GM12878 (cell line): ENCODE results near the gene PSME3IP1. TPM values are rescaled to one million over a fixed set of nuclear protein-coding genes. Genes with fewer than 3 reads are reported as not detected.

Experiments
- ATAC-seq: fragments of 200-7000 bp; cut with Tn5 transposase; 3 replicates; pipeline ENCODE4 v1.9.1; 2020; ENCODE audit warnings: mild to moderate bottlenecking, moderate library complexity
- BruUV-seq: library from RNA; stranded (reverse); fragments of 400-500 nt; replicated peaks from 2 replicates; lab custom pipeline; 2021; lab: Mats Ljungman, UMichigan
- CTCF ChIA-PET: fragments of 300-600 bp; sonication (Branson Sonifier 250); formaldehyde crosslinking; extraction: SDS; loops from one replicate; lab custom pipeline; 2021; ENCODE audit warnings: inconsistent platforms; lab: Yijun Ruan, JAX
- POLR2A ChIA-PET: fragments of 350-600 bp; formaldehyde crosslinking; extraction: SDS; loops from one replicate; lab custom pipeline; 2021; ENCODE audit warnings: inconsistent platforms; lab: Charles Lee
- RAD21 ChIA-PET: fragments of 300-600 bp; sonication (Branson Sonifier 250); formaldehyde crosslinking; loops from one replicate; lab custom pipeline; 2023; ENCODE audit warnings: antibody characterized with exemption; ENCODE audit not compliant: unreplicated experiment; lab: Charles Lee
- SMC1A ChIA-PET: fragments of 300-600 bp; sonication (Branson Sonifier 250); formaldehyde crosslinking; loops from one replicate; lab custom pipeline; 2023; ENCODE audit not compliant: unreplicated experiment, uncharacterized antibody; lab: Charles Lee
- DNase-seq: peaks from one replicate; pipeline ENCODE4 v3.0.0-alpha.2; 2011; ENCODE audit warnings: low read depth, low spot score
- FAIRE-seq: peaks from 3 replicates; lab custom pipeline; 2011; peaks lifted over from hg19 to GRCh38; lab: Jason Lieb, UNC
- H2AFZ ChIP-seq: 2 replicates; pipeline ENCODE4 v1.6.0; 2011; ENCODE audit warnings: low read depth, low read length, control low read depth; ENCODE audit not compliant: control insufficient read depth
- H3K27ac ChIP-seq: 2 replicates; pipeline ENCODE4 v1.5.1; 2011; ENCODE audit warnings: control low read depth; ENCODE audit not compliant: control insufficient read depth, insufficient read depth
- H3K27me3 ChIP-seq, 2 experiments: replicated peaks in 1 of 2; 2 replicates each; pipeline versions ENCODE4 v1.6.0 to v1.6.1; 2011; ENCODE audit warnings: low read length in 1 of 2; ENCODE audit not compliant: control insufficient read depth in 2 of 2, insufficient read depth in 2 of 2
- H3K36me3 ChIP-seq, 2 experiments: 2 replicates each; pipeline ENCODE4 v1.5.1; 2011; ENCODE audit warnings: low read length in 1 of 2; ENCODE audit not compliant: control insufficient read depth in 2 of 2, insufficient read depth in 2 of 2
- H3K4me1 ChIP-seq: 2 replicates; pipeline ENCODE4 v1.6.1; 2011; ENCODE audit warnings: mild to moderate bottlenecking, low read length, moderate library complexity, mixed read lengths; ENCODE audit not compliant: control insufficient read depth, insufficient read depth
- H3K4me2 ChIP-seq: 2 replicates; pipeline ENCODE4 v1.6.0; 2011; ENCODE audit warnings: control low read depth; ENCODE audit not compliant: control insufficient read depth, insufficient read depth
- H3K4me3 ChIP-seq: fragments of 200-600 bp; sonication (generic); 2 replicates; pipeline ENCODE4 v1.5.1; 2016
- H3K79me2 ChIP-seq: 2 replicates; pipeline ENCODE4 v1.6.0; 2011; ENCODE audit warnings: low read length; ENCODE audit not compliant: control insufficient read depth, insufficient read depth
- H3K9ac ChIP-seq: 2 replicates; pipeline ENCODE4 v1.8.0; 2011; ENCODE audit warnings: low read length, control low read depth, mixed read lengths; ENCODE audit not compliant: control insufficient read depth, insufficient read depth
- H3K9me3 ChIP-seq: replicated peaks from 3 replicates; pipeline ENCODE4 v1.5.1; 2011; ENCODE audit warnings: mild to moderate bottlenecking, low read length; ENCODE audit not compliant: control insufficient read depth, insufficient read depth
- H4K20me1 ChIP-seq: 2 replicates; pipeline ENCODE4 v1.6.0; 2011; ENCODE audit not compliant: control insufficient read depth, insufficient read depth
- ATF7 ChIP-seq: fragments of 450-650 bp; IDR thresholded peaks from 2 replicates; pipeline ENCODE4 v1.6.1; 2016; ENCODE audit warnings: low read depth, mild to moderate bottlenecking
- BMI1 ChIP-seq: fragments of 450-650 bp; IDR thresholded peaks from 2 replicates; pipeline ENCODE4 v1.6.1; 2016; ENCODE audit warnings: mild to moderate bottlenecking, moderate library complexity, borderline replicate concordance
- FOXM1 ChIP-seq: IDR thresholded peaks from 2 replicates; pipeline ENCODE4 v1.6.1; 2012; ENCODE audit warnings: low read depth, mild to moderate bottlenecking, inconsistent platforms, low read length, moderate library complexity
- GATAD2B ChIP-seq: fragments of 450-650 bp; conservative IDR thresholded peaks from 2 replicates; pipeline ENCODE4 v1.6.1; 2017; ENCODE audit warnings: low read depth, mild to moderate bottlenecking, moderate library complexity
- HDAC2 ChIP-seq: fragments of 200-600 bp; sonication (generic); IDR thresholded peaks from 2 replicates; pipeline ENCODE4 v1.6.1; 2017
- PAX8 ChIP-seq: fragments of 450-650 bp; IDR thresholded peaks from 2 replicates; pipeline ENCODE4 v1.6.1; 2017; ENCODE audit warnings: mild to moderate bottlenecking, moderate library complexity
- PML ChIP-seq: IDR thresholded peaks from 2 replicates; pipeline ENCODE4 v1.6.1; 2012; ENCODE audit warnings: low read length, inconsistent platforms
- POLR2A ChIP-seq: IDR thresholded peaks from 2 replicates; pipeline ENCODE4 v1.6.1; 2011; ENCODE audit warnings: low read depth, mild to moderate bottlenecking, low read length
- SREBF2 ChIP-seq: IDR thresholded peaks from 2 replicates; pipeline ENCODE4 v1.6.1; 2012; ENCODE audit warnings: mild to moderate bottlenecking, low read length
- STAT1 ChIP-seq: fragments of 450-650 bp; conservative IDR thresholded peaks from 2 replicates; pipeline ENCODE4 v1.6.1; 2014; ENCODE audit warnings: antibody characterized with exemption, mild to moderate bottlenecking
- ZBED1 ChIP-seq: IDR thresholded peaks from 2 replicates; pipeline ENCODE4 v1.6.1; 2016; ENCODE audit warnings: borderline replicate concordance
- WGBS: methylation state at CpG from one replicate; pipeline ENCODE4 v1.1.6; 2016; ENCODE audit warnings: low lambda C conversion rate; ENCODE audit not compliant: insufficient replicate concordance, insufficient coverage; ENCODE audit errors: missing lambda C conversion rate; 5-methylcytosine and 5-hydroxymethylcytosine counted together
- in situ Hi-C: fragments of 300-500 bp; cut with MboI; formaldehyde crosslinking; loops from 9 replicates; pipeline ENCODE4 v1.14.3; 2018; ENCODE audit warnings: mixed read lengths
- intact Hi-C: fragments of 100-400 bp; cut with micrococcal nuclease; formaldehyde crosslinking; loops from one replicate; pipeline ENCODE4 v1.14.2; 2022; ENCODE audit not compliant: unreplicated experiment
- polyA plus RNA-seq, 11 experiments: library from polyadenylated mRNA; depleted of rRNA in 4 of 11; unstranded in 6 of 11; stranded (reverse) in 5 of 11; fragments of >200 nt; fragmentation: Nextera tagmentation in 4 of 11; fragmentation: Illumina TruSeq in 1 of 11; extraction: Ambion mirVana in 4 of 11; extraction: Trizol in 1 of 11; gene quantifications; 1 replicate in 1 of 11; 2 replicates in 10 of 11; pipeline versions ENCODE4 v1.2.1 to v1.2.3, GENCODE V29; 2011 to 2016; ENCODE audit warnings: inconsistent platforms in 2 of 11, missing spikeins in 2 of 11, low read depth in 1 of 11
- total RNA-seq, 4 experiments: library from RNA; depleted of rRNA in 3 of 4; stranded (reverse); fragments of >200 nt in 3 of 4; fragmentation: Illumina TruSeq in 1 of 4; extraction: Trizol in 1 of 4; gene quantifications; 2 replicates each; pipeline versions ENCODE4 v1.2.1 to v1.2.3, GENCODE V29; 2013 to 2021
- TF ChIP-seq, protein P1 (sequence below): fragments of 450-650 bp; IDR thresholded peaks from 2 replicates; pipeline ENCODE4 v1.6.1; 2018; ENCODE audit warnings: mild to moderate bottlenecking, low read depth, moderate library complexity; ENCODE audit not compliant: partially characterized antibody

PSME3IP1 gene
- total and polyA plus RNA-seq, 10 of the 15 experiments (the other 5 are each of a cell fraction or from before 2014, with no cell fraction given) = 67.9 to 174 (median 111) TPM

DNA sequence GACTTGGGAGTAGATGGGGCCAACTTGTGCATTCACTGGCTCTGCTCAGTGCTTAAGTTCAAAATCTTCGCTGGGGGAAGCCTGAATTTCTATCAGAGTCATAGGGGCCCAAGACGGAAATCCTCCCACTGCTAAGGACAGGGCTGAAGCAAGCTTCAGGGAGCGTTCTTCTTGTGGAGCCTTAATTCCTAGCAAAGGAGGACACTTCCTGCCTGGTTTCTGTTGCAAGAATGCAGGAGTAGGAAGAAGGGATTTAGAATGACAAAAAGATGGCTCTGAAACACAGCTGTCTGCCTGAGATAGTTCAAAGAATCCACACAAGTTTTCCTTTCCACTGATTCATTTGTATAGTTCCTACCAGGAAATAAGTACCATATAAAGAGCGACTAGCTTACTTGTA, 26.4 kb downstream of the PSME3IP1 start:
- no peak for TF ChIP-seq HDAC2
- TF ChIP-seq ZBED1 = no peak
- no peak for TF ChIP-seq GATAD2B
- no peak for TF ChIP-seq PAX8
- no peak for TF ChIP-seq STAT1
- no peak for TF ChIP-seq BMI1
- no peak for TF ChIP-seq PML
- no peak for TF ChIP-seq FOXM1
- TF ChIP-seq, protein P1, sequence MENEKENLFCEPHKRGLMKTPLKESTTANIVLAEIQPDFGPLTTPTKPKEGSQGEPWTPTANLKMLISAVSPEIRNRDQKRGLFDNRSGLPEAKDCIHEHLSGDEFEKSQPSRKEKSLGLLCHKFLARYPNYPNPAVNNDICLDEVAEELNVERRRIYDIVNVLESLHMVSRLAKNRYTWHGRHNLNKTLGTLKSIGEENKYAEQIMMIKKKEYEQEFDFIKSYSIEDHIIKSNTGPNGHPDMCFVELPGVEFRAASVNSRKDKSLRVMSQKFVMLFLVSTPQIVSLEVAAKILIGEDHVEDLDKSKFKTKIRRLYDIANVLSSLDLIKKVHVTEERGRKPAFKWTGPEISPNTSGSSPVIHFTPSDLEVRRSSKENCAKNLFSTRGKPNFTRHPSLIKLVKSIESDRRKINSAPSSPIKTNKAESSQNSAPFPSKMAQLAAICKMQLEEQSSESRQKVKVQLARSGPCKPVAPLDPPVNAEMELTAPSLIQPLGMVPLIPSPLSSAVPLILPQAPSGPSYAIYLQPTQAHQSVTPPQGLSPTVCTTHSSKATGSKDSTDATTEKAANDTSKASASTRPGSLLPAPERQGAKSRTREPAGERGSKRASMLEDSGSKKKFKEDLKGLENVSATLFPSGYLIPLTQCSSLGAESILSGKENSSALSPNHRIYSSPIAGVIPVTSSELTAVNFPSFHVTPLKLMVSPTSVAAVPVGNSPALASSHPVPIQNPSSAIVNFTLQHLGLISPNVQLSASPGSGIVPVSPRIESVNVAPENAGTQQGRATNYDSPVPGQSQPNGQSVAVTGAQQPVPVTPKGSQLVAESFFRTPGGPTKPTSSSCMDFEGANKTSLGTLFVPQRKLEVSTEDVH = no peak
- no peak for TF ChIP-seq SREBF2
- no peak for TF ChIP-seq POLR2A
- no peak for TF ChIP-seq ATF7
- POLR2A ChIA-PET = interaction anchor here (0.6 kb wide), 1 partner anchor 71 kb away, joined by 6 read pairs; no protein-coding TSS in a partner anchor
- Histone ChIP-seq H3K9ac (no peak overlapping the region), H3K4me3 (no peak overlapping the region), H3K79me2 (no peaks in the 10 kb centered on the region), H3K27me3 (no peaks in the 10 kb centered on the region), H2AFZ (no peak overlapping the region), H3K27ac (no peak overlapping the region), H3K4me2 (no peak overlapping the region), H3K4me1 (no peaks in the 10 kb centered on the region), H3K36me3 (peaks cover 3 to 41% of the 10 kb centered on the region in 2 experiments), H4K20me1 (no peaks in the 10 kb centered on the region), H3K9me3 (no peaks in the 10 kb centered on the region)
- intact Hi-C loops = no loop called here
- RAD21 ChIA-PET = no interaction called here
- ATAC-seq (no peak), FAIRE-seq (no peak), DNase-seq (no peak)
- in situ Hi-C loops = no loop called here
- CTCF ChIA-PET = interaction anchor here (0.6 to 1.4 kb wide), 4 partner anchors 10 to 292 kb away, joined by 3 to 5 read pairs (median 3); no protein-coding TSS in a partner anchor
- 98% methylated on average over 4 of the region's 4 CpGs for WGBS
- SMC1A ChIA-PET = no interaction called here
- BruUV-seq = no TSS peak
